Subcutaneous abdominal adipose tissue (tissue), 5 donors: ENCODE measurements around the gene BLM.

Experiments used
- H3K27ac ChIP-seq: one replicate; pipeline ENCODE4 v1.7.0; 2013; ENCODE audit warnings: low read depth, mild to moderate bottlenecking, inconsistent platforms, low read length, moderate library complexity
- H3K27me3 ChIP-seq, 5 donors: one replicate each; pipeline ENCODE4 v1.7.0; 2013; ENCODE audit warnings: low read length in 5 of 5, inconsistent platforms in 1 of 5; ENCODE audit not compliant: control insufficient read depth in 5 of 5, insufficient read depth in 4 of 5
- H3K36me3 ChIP-seq, 5 donors: one replicate each; pipeline ENCODE4 v1.7.0; 2013; ENCODE audit warnings: low read length in 5 of 5; ENCODE audit not compliant: control insufficient read depth in 5 of 5, insufficient read depth in 5 of 5
- H3K4me1 ChIP-seq, 5 donors: one replicate each; pipeline ENCODE4 v1.7.0; 2013; ENCODE audit warnings: low read length in 5 of 5, mild to moderate bottlenecking in 3 of 5, moderate library complexity in 1 of 5; ENCODE audit not compliant: control insufficient read depth in 5 of 5, insufficient read depth in 5 of 5
- H3K4me3 ChIP-seq, 5 donors: one replicate each; pipeline ENCODE4 v1.7.0; 2013; ENCODE audit warnings: low read length in 5 of 5, low read depth in 1 of 5
- H3K9ac ChIP-seq, 5 donors: one replicate each; pipeline ENCODE4 v1.7.0; 2013; ENCODE audit warnings: low read length in 5 of 5, mild to moderate bottlenecking in 4 of 5, moderate library complexity in 3 of 5
- H3K9me3 ChIP-seq, 5 donors: one replicate each; pipeline ENCODE4 v1.7.0; 2013; ENCODE audit warnings: low read length in 5 of 5; ENCODE audit not compliant: control insufficient read depth in 5 of 5
- donor health status: healthy.
- donor health status: healthy.
- donor health status: healthy.
- donor health status: healthy.
- donor health status: healthy.

The BLM gene

DNA sequence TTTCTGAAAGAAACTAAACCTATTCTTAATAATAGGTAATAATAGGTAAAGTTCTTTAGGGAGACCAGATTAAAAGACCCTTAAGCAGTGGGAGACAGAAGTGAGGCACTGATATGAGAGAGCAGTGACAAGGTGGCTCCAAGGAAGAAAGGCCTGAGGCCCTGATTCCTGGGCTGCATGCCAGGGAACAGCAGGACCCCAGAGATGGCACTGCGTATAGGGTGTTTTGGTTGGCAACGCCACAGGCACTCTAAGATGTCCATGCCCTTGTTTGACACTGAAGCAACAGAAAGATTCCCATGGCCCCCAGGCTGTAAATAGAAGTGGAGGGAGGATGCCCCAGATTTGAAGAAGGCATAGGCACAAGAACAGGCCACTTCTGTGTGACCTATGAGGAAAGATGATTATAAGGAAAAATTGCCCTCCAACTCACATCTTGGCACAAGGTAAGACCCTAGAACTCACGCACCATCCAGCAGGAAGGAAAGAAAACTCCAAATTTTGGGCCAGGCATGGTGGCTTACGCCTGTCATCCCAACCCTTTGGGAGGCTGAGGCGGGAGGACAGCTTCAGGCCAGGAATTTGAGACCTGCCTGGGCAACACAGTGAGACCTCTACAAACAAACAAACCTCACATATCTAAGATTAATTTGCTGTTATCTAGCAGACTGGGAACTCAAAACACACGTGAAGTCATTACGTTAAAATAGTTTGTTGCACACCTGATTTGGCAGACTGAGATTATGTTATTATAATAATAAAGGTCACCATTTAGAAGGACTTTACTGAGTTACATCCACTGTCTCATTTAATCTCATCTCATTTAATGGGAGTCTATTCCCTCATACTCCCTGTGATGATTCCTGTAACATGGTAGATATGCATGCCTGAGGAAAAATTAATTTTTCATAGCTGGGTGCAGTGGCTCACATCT is 10.5 kb upstream of the BLM start:
- H3K4me1 ChIP-seq, result no peaks in the 10 kb centered on the region
- no peak overlapping the region for H3K27ac ChIP-seq
- no peak overlapping the region for H3K4me3 ChIP-seq
- H3K27me3 ChIP-seq, result no peaks in the 10 kb centered on the region
- H3K9ac ChIP-seq, result no peak overlapping the region
- H3K36me3 ChIP-seq, result no peaks in the 10 kb centered on the region
- peaks cover 0 to 3% (median 0%) of the 10 kb centered on the region in 5 donors for H3K9me3 ChIP-seq

DNA sequence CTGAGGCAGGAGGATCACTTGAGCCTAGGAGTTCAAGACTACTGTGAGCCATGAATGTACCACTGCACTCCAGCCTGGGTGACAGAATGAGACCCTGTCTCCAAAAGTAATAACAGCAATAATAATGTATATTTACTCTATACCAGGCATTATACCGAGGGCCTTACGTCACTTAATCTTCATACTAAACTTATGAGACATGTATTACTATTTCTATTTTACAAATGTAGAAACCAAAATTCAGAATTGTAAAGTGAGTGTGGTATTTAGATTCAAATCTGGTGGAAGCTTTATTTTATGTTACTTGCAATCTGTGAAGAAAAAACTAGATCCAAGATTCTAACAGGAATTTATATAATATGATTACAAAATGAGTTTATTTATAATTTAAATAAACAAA is 9.7 kb upstream of the BLM start:
- Histone ChIP-seq H3K36me3 (no peaks in the 10 kb centered on the region), H3K9me3 (peaks cover 0 to 3% (median 0%) of the 10 kb centered on the region in 5 donors), H3K4me3 (no peak overlapping the region), H3K9ac (no peak overlapping the region), H3K27ac (no peak overlapping the region), H3K4me1 (no peaks in the 10 kb centered on the region), H3K27me3 (no peaks in the 10 kb centered on the region)

DNA sequence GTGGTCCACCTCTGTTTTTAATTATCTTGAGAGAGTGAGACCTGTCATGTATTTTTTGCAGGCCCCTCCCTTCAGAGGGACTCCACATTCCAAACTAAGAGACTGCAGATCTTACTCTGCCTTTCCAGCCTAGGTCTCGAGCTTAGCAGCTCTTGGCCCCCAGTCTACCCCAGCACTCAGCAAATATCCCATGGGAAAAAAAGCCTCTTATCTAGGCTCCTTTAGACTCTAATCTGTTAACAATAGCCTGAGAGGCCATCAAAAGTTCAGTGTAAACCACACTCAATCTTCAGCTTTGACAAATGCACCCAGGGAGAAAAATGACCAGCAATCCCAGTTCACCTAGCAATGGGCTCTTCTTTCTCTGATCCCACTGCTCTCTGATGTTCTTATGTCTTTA is 8.6 kb upstream of the BLM start:
- H3K27ac ChIP-seq, result no peak overlapping the region
- H3K4me1 ChIP-seq, result no peaks in the 10 kb centered on the region
- H3K27me3 ChIP-seq, result no peaks in the 10 kb centered on the region
- no peak overlapping the region for H3K9ac ChIP-seq
- no peaks in the 10 kb centered on the region for H3K9me3 ChIP-seq
- H3K36me3 ChIP-seq, result no peaks in the 10 kb centered on the region
- no peak overlapping the region for H3K4me3 ChIP-seq

DNA sequence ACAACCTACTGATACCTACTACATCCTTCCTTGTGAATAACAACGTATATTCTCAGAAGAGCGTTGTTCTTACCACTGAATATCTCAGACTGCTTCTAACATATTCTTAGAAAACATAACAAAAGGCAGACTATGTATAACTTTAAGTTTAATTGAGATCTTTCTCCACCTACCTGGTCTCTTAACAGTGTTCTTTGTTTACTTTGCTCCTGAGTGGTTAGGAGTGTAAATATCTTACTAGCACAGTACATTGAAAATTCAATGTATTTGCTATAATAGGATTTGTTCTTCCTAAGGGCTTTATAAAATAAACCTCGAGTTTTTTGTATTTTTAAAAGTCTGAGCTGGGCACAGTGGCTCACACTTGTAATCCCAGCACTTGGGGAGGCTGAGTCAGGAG is 7.9 kb upstream of the BLM start:
- no peaks in the 10 kb centered on the region for H3K27me3 ChIP-seq
- no peak overlapping the region for H3K27ac ChIP-seq
- no peak overlapping the region for H3K9ac ChIP-seq
- H3K36me3 ChIP-seq, result no peaks in the 10 kb centered on the region
- H3K4me3 ChIP-seq, result no peak overlapping the region
- no peaks in the 10 kb centered on the region for H3K9me3 ChIP-seq
- no peaks in the 10 kb centered on the region for H3K4me1 ChIP-seq

DNA sequence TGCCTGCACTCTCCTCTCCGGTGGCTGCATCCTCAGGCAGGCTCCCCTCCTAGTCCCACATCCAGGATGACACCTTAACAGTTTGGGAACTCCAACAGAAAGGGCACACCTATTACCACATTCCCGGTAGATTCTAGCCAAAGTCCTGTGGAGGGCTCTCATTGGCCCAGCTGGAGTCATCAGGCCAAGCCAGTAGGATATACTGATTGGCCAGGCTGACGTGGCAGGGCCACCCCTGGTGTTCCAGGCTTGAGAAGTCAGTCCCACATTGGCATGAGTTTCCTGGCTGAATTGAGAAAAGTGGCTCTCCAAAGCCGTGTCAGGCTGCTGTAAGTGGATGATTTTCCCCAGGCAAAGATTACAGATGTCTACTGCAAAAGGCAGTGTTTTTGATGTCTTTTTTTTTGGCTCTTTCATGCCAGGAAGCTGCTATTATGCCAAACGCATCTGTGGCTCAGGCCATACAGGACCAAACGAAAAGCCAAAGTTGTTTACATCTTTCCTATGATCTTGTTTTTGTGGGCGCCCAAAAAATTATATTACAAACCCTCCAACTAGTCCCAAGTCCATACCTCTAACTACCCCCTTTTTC is 6.6 kb upstream of the BLM start:
- Histone ChIP-seq H3K9ac (no peak overlapping the region), H3K36me3 (no peaks in the 10 kb centered on the region), H3K4me3 (no peak overlapping the region), H3K9me3 (no peaks in the 10 kb centered on the region), H3K27ac (no peak overlapping the region), H3K4me1 (no peaks in the 10 kb centered on the region), H3K27me3 (no peaks in the 10 kb centered on the region)

DNA sequence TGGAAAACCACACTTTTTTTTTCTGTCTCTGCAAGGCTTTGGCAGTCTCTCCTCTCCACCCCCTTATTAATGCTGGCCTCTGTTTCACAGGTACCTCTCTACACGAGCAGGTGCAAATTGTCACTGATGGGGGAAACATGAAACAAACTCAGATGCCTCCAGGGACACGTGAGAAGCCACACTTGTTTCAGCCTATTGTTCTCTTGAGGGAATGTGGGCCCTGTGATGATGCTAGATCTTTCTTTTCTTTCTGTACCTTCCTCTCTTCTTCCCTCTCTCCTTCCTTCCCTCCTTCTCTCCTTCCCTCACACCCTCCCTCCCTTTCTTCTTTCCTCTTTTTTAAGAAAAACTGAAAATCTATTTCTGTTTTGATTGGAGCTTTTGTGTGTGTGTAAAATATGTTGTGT is 5.7 kb upstream of the BLM start:
- no peak overlapping the region for H3K27ac ChIP-seq
- H3K27me3 ChIP-seq, result no peaks in the 10 kb centered on the region
- no peak overlapping the region for H3K4me3 ChIP-seq
- no peaks in the 10 kb centered on the region for H3K36me3 ChIP-seq
- no peak overlapping the region for H3K9ac ChIP-seq
- peaks cover 0 to 4% (median 2%) of the 10 kb centered on the region in 5 donors for H3K4me1 ChIP-seq
- H3K9me3 ChIP-seq, result no peaks in the 10 kb centered on the region

DNA sequence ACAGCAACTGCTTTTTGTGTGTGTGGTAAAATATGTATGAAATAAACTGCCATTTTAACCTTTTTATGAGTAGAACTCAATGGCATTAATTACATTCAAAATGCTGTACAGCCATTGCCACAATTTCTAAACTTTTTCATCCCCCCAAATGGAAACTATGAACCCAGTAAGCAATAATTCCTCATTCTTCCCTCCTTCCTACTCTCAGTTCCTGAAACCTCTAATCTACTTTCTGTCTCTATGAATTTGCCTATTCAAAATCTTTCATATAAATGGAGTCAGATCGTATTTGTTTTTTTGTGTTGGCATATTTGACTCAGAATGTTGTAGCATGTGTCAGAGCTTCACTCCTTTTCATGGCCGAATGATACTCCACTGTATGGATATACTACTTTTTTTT is 5.3 kb upstream of the BLM start:
- Histone ChIP-seq H3K4me3 (no peak overlapping the region), H3K4me1 (peaks cover 0 to 7% (median 4%) of the 10 kb centered on the region in 5 donors)

DNA sequence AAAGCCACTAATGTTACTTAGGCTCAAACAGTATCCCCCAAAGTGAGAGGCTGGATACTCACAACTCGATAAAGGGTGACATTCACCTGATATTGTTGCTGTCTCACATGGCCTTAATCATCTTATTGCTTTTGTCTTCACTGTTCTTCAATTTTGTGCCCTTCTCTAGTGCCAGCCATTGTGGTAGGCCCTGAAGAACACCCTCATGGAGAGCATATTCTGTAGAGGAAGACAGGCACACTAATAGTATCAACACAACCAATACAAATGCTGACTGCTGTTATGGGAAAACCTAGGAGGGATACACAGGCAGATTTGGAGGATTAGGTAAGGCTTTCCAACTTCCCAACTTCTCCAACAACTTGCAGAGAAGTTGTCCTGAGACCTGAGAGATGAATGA is 4.1 kb upstream of the BLM start:
- Histone ChIP-seq H3K9me3 (no peaks in the 10 kb centered on the region), H3K4me3 (no peak overlapping the region), H3K27ac (no peak overlapping the region)

More for the DNA sequence above, 5.3 kb upstream of the BLM start:
- Histone ChIP-seq H3K9me3 (no peaks in the 10 kb centered on the region), H3K36me3 (no peaks in the 10 kb centered on the region), H3K27ac (no peak overlapping the region), H3K9ac (no peak overlapping the region), H3K27me3 (no peaks in the 10 kb centered on the region)

DNA sequence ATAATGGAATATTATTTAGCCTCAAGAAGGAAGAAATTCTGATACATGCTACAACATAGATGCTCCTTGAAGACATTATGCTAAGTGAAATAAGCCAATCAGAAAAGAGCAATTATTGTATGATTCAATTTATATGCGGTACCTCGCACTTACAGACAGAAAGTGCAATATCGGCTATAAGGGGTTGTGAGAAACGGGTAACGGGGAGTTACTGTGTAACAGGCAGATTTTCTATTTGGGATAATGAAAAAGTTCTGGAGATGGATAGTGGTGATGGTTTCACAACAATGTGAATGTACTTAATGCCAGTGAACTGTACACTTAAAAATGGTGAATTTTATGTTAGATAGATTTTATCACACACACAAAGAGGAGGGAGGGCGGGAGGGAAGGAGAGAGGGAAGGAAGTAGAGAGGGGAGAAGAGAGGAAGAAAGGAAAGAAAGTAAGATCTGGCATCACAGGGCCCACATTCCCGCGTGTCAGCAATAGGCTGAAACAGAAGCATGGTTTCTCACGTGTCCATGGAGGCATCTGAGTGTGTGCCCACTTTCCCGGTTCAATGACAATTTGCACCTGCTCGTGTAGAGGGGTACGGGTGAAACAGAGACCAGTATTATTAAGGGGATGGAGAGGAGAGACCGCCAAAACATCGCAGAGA is 700 bp upstream of the BLM start:
- peak overlapping the region; percentile 84 to 97 (median 90) for H3K4me3 ChIP-seq
- no peaks in the 10 kb centered on the region for H3K27me3 ChIP-seq
- H3K9ac ChIP-seq, result peak overlapping the region; percentile 66 to 87 (median 82)
- H3K36me3 ChIP-seq, result no peaks in the 10 kb centered on the region
- H3K9me3 ChIP-seq, result no peaks in the 10 kb centered on the region
- peak overlapping the region; percentile 85 for H3K27ac ChIP-seq
- peaks cover 0 to 14% (median 13%) of the 10 kb centered on the region in 5 donors for H3K4me1 ChIP-seq

More for the DNA sequence above, 4.1 kb upstream of the BLM start:
- H3K27me3 ChIP-seq, result no peaks in the 10 kb centered on the region
- H3K36me3 ChIP-seq, result no peaks in the 10 kb centered on the region
- H3K9ac ChIP-seq, result no peak overlapping the region
- peaks cover 0 to 14% (median 13%) of the 10 kb centered on the region in 5 donors for H3K4me1 ChIP-seq

DNA sequence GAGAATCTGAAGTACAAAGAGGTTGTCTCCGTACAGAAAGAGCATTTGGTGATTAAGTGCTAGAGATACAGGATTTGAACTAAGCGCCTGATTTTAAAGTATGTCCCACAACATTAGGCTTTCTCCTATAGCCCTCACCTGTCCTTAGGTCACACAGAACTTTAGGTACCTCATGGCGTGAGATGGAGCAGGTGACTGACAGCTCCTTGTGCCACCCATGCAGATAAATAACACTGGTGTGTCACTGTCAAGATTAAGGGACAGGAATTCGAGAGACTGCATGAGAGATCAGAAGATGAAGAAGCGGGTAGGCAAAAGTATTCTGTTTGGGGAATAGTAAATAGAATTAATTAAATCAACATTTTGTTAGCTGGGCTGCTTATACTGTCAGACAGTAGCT is 1.1 kb downstream of the BLM start:
- Histone ChIP-seq H3K27me3 (no peaks in the 10 kb centered on the region), H3K27ac (no peak overlapping the region), H3K4me3 (no peak overlapping the region), H3K4me1 (peaks cover 0 to 14% (median 13%) of the 10 kb centered on the region in 5 donors), H3K9ac (no peak overlapping the region), H3K9me3 (no peaks in the 10 kb centered on the region), H3K36me3 (no peaks in the 10 kb centered on the region)
